Loucy (cell line): ENCODE data around the gene PDK4.

Experiments used
- CTCF ChIP-seq: fragments of 200-600 bp; sonication (generic); conservative IDR thresholded peaks from 2 replicates; pipeline ENCODE4 v1.5.1; 2014; ENCODE audit warnings: mild to moderate bottlenecking, antibody characterized with exemption, low read length
- EZH2phosphoT487 ChIP-seq: fragments of 200-600 bp; IDR thresholded peaks from 2 replicates; pipeline ENCODE4 v1.6.1; 2018; ENCODE audit warnings: antibody characterized with exemption, mild to moderate bottlenecking, moderate library complexity, borderline replicate concordance

- no peak for TF ChIP-seq CTCF
- TF ChIP-seq EZH2phosphoT487: no peak
Observed at GRCh38 chr7:95556777-95557176, 39.5 kb downstream of the PDK4 start.
